Stomach (tissue), 9 donors: Measurements from ENCODE around the gene ATP5PD. TPM values are rescaled to one million over a fixed set of nuclear protein-coding genes. Genes with fewer than 3 reads are reported as not detected.
A peak's percentile ranks its signal among the peaks of the same experiment; 100 is the strongest.
"Not testable (repeated sequence)": the region's sequence is repeated elsewhere in the genome, so short reads cannot be mapped to it uniquely, and the experiment has no call there.

ENCODE experiments used
- DNase-seq, 2 donors: peaks; one replicate each; pipeline versions ENCODE4 v3.0.0 to v3.0.0-alpha.2; 2013 to 2019
- H3K27ac ChIP-seq, 5 donors: fragments of 200-600 bp in 4 of 5; sonication (generic) in 4 of 5; one replicate each; pipeline ENCODE4 v1.5.1; 2013 to 2019; ENCODE audit warnings: mild to moderate bottlenecking in 1 of 5, moderate library complexity in 1 of 5
- H3K27me3 ChIP-seq, 3 donors: fragments of 200-600 bp; sonication (generic); one replicate each; pipeline ENCODE4 v1.5.1; 2017 to 2019; ENCODE audit warnings: mixed run types in 1 of 3
- H3K36me3 ChIP-seq, 4 donors: fragments of 200-600 bp; sonication (generic); 1 replicate in 3 of 4; 2 replicates in 1 of 4; pipeline ENCODE4 v1.5.1; 2016 to 2019
- H3K4me1 ChIP-seq, 4 donors: fragments of 200-600 bp; sonication (generic); one replicate each; pipeline ENCODE4 v1.5.1; 2016 to 2019
- H3K4me3 ChIP-seq, 4 donors: fragments of 200-600 bp; sonication (generic) in 3 of 4; one replicate each; pipeline ENCODE4 v1.5.1; 2016 to 2019; ENCODE audit warnings: mild to moderate bottlenecking in 1 of 4
- H3K9me3 ChIP-seq, 4 donors: fragments of 200-600 bp; sonication (generic); one replicate each; pipeline ENCODE4 v1.5.1; 2016 to 2019
- CTCF ChIP-seq, 7 experiments: fragments of 450-650 bp in 4 of 7; fragments of 200-600 bp in 3 of 7; sonication (generic) in 3 of 7; IDR thresholded peaks; one replicate each; pipeline ENCODE4 v1.5.1; 2016 to 2019; ENCODE audit warnings: antibody characterized with exemption in 7 of 7, control low read depth in 2 of 7, mild to moderate bottlenecking in 1 of 7
- EP300 ChIP-seq: sonication (generic); formaldehyde crosslinking; IDR thresholded peaks from one replicate; pipeline ENCODE4 v1.6.1; 2017; ENCODE audit warnings: antibody characterized with exemption
- POLR2A ChIP-seq, 4 donors: fragments of 450-650 bp; IDR thresholded peaks; one replicate each; pipeline ENCODE4 v1.6.1; 2016; ENCODE audit warnings: antibody characterized with exemption in 4 of 4, control low read depth in 2 of 4, mild to moderate bottlenecking in 1 of 4, moderate library complexity in 1 of 4
- POLR2AphosphoS5 ChIP-seq, 3 donors: sonication (generic); formaldehyde crosslinking; IDR thresholded peaks; one replicate each; pipeline ENCODE4 v1.6.1; 2016; ENCODE audit warnings: antibody characterized with exemption in 3 of 3
- WGBS, 5 donors: extraction: QIAGEN DNeasy Blood & Tissue Kit in 3 of 5; methylation state at CpG; one replicate each; pipeline versions ENCODE4 v1.1.5 to v1.1.7; 2013 to 2018; 5-methylcytosine and 5-hydroxymethylcytosine counted together
- intact Hi-C: fragments of 100-400 bp; cut with DNase I; formaldehyde crosslinking; loops from one replicate; pipeline ENCODE4 v1.15.1; 2023; ENCODE audit warnings: low total_unique reads
- polyA plus RNA-seq, 3 donors: library from polyadenylated mRNA; stranded (reverse); fragments of 200-250 nt; gene quantifications; one replicate each; pipeline ENCODE4 v1.2.3, GENCODE V29; 2013
- total RNA-seq, 5 donors: library from RNA; depleted of rRNA; stranded (reverse); fragments of >200 nt; gene quantifications; one replicate each; pipeline versions ENCODE4 v1.1.0 to v1.2.3, GENCODE V29; 2014 to 2016
- donor health status: healthy with polysubstance abuse.
- donor health status: Bipolar disorder and iron deficiency.
- donor health status: healthy.

The ATP5PD gene
- total and polyA plus RNA-seq, 8 donors = 77.0 to 681 (median 286) TPM

GRCh38 chr17:75033346-75034235 lies 13.2 kb downstream of the ATP5PD start:
- peaks cover 28 to 54% (median 49%) of the 10 kb centered on the region in 4 donors for H3K4me1 ChIP-seq
- intact Hi-C loops = no loop called here

GRCh38 chr17:75032720-75033280 lies 14.0 kb downstream of the ATP5PD start:
- H3K4me3 ChIP-seq = peak overlapping the region; percentile 57 to 75 (median 66)
- peak in 1 of 2 donors; percentile 46 for DNase-seq
- 2 to 9% (median 8%) methylated on average over 13 of the region's 13 CpGs for WGBS, 5 donors
- H3K9me3 ChIP-seq = peaks cover 0 to 9% (median 0%) of the 10 kb centered on the region in 4 donors
- peak overlapping the region in 4 of 5 donors; percentile 86 to 95 (median 92) for H3K27ac ChIP-seq
- peaks cover 28 to 54% (median 49%) of the 10 kb centered on the region in 4 donors for H3K4me1 ChIP-seq
- H3K36me3 ChIP-seq = peaks cover 0 to 2% (median 0%) of the 10 kb centered on the region in 4 donors
- TF ChIP-seq POLR2AphosphoS5 (IDR thresholded peaks at IDR 0.05) (no peak), EP300 (no peak), POLR2A (IDR thresholded peaks at IDR 0.05) (no peak)
- intact Hi-C loops = no loop called here
- no peaks in the 10 kb centered on the region for H3K27me3 ChIP-seq

More at GRCh38 chr17:75033346-75034235, 13.2 kb downstream of the ATP5PD start:
- DNase-seq = peak; percentile 90 to 97
- no peaks in the 10 kb centered on the region for H3K27me3 ChIP-seq
- TF ChIP-seq POLR2AphosphoS5 (IDR thresholded peaks at IDR 0.05) = peak; percentile 7 to 85 (median 48)
- TF ChIP-seq EP300 = no peak
- TF ChIP-seq POLR2A (IDR thresholded peaks at IDR 0.05) = no peak
- TF ChIP-seq CTCF (IDR thresholded peaks at IDR 0.05) = no peak
- 1 to 2% (median 1%) methylated on average over 25 to 36 of the region's 36 CpGs for WGBS, 5 donors
- peaks cover 4 to 9% (median 7%) of the 10 kb centered on the region in 4 donors for H3K36me3 ChIP-seq
- H3K4me3 ChIP-seq = peak overlapping the region; percentile 57 to 75 (median 66)
- H3K9me3 ChIP-seq = peaks cover 0 to 9% (median 0%) of the 10 kb centered on the region in 4 donors
- H3K27ac ChIP-seq = peak overlapping the region; percentile 86 to 95 (median 90)

- Histone ChIP-seq H3K27ac (peak overlapping the region in 4 of 5 donors; percentile 86 to 95 (median 92)), H3K4me3 (peak overlapping the region; percentile 57 to 75 (median 66)), H3K9me3 (peaks cover 0 to 9% (median 0%) of the 10 kb centered on the region in 4 donors), H3K36me3 (no peaks in the 10 kb centered on the region), H3K4me1 (peaks cover 28 to 54% (median 49%) of the 10 kb centered on the region in 4 donors), H3K27me3 (no peaks in the 10 kb centered on the region)
- intact Hi-C loops = no loop called here
- DNase-seq = peak; percentile 51 to 93
- no peak for TF ChIP-seq POLR2A (IDR thresholded peaks at IDR 0.05)
- peak in 1 of 3 donors; percentile 23 for TF ChIP-seq POLR2AphosphoS5 (IDR thresholded peaks at IDR 0.05)
- no peak for TF ChIP-seq EP300
- no peak for TF ChIP-seq CTCF (IDR thresholded peaks at IDR 0.05)
- 17 to 28% (median 22%) methylated on average over 10 of the region's 10 CpGs for WGBS, 5 donors
Measured at GRCh38 chr17:75031972-75032719, 14.6 kb downstream of the ATP5PD start.

GRCh38 chr17:75030161-75030560 lies 16.6 kb downstream of the ATP5PD start:
- peaks cover 21 to 39% (median 33%) of the 10 kb centered on the region in 4 donors for H3K4me1 ChIP-seq
- TF ChIP-seq POLR2A (IDR thresholded peaks at IDR 0.05) (no peak), EP300 (no peak), POLR2AphosphoS5 (IDR thresholded peaks at IDR 0.05) (no peak), CTCF (IDR thresholded peaks at IDR 0.05) (no peak)
- 77 to 94% (median 93%) methylated on average over 8 of the region's 8 CpGs for WGBS, 5 donors
- H3K27me3 ChIP-seq = no peaks in the 10 kb centered on the region
- no peaks in the 10 kb centered on the region for H3K36me3 ChIP-seq
- H3K27ac ChIP-seq = no peak overlapping the region
- H3K9me3 ChIP-seq = peaks cover 0 to 9% (median 0%) of the 10 kb centered on the region in 4 donors
- no peak overlapping the region for H3K4me3 ChIP-seq
- intact Hi-C loops = no loop called here
- DNase-seq = no peak

- intact Hi-C loops, H3K4me1 ChIP-seq, H3K4me3 ChIP-seq, DNase-seq, H3K27me3 ChIP-seq, H3K27ac ChIP-seq, H3K9me3 ChIP-seq: not testable (repeated sequence)
- WGBS, 5 donors = 46 to 62% (median 51%) methylated on average over 2 of the region's 2 CpGs
- peaks cover 9 to 19% (median 13%) of the 10 kb centered on the region in 4 donors for H3K36me3 ChIP-seq
Measured at GRCh38 chr17:75026650-75027049, 20.1 kb downstream of the ATP5PD start.

- DNase-seq, H3K4me1 ChIP-seq, H3K4me3 ChIP-seq, intact Hi-C loops, H3K27ac ChIP-seq, H3K9me3 ChIP-seq, H3K27me3 ChIP-seq: not testable (repeated sequence)
- H3K36me3 ChIP-seq = peaks cover 19 to 32% (median 26%) of the 10 kb centered on the region in 4 donors
- 73 to 91% (median 86%) methylated on average over 9 of the region's 9 CpGs for WGBS, 5 donors
Measured at GRCh38 chr17:75025398-75025734, 21.4 kb downstream of the ATP5PD start.
